Measurements from ENCODE around the gene KCNMB2.

The KCNMB2 gene

GRCh38 chr3:178685591-178685906, 149.3 kb downstream of the KCNMB2 start:
- TF ChIP-seq CTCF (IDR thresholded peaks at IDR 0.05): no peak

- no peak for TF ChIP-seq CTCF (IDR thresholded peaks at IDR 0.05)
Observed at GRCh38 chr3:178686826-178687225, 150.6 kb downstream of the KCNMB2 start.

GRCh38 chr3:178690571-178690970, 154.3 kb downstream of the KCNMB2 start:
- no peak for TF ChIP-seq CTCF (IDR thresholded peaks at IDR 0.05)

- TF ChIP-seq CTCF (IDR thresholded peaks at IDR 0.05): no peak
Observed at GRCh38 chr3:178699364-178699763, 163.1 kb downstream of the KCNMB2 start.

- TF ChIP-seq CTCF (IDR thresholded peaks at IDR 0.05): no peak
Observed at GRCh38 chr3:178699810-178700209, 163.6 kb downstream of the KCNMB2 start.

- TF ChIP-seq CTCF (IDR thresholded peaks at IDR 0.05): no peak
Observed at GRCh38 chr3:178703268-178703975, 167.2 kb downstream of the KCNMB2 start.

- TF ChIP-seq CTCF (IDR thresholded peaks at IDR 0.05): no peak
Observed at GRCh38 chr3:178705925-178706324, 169.7 kb downstream of the KCNMB2 start.

- TF ChIP-seq CTCF (IDR thresholded peaks at IDR 0.05): no peak
Observed at GRCh38 chr3:178706411-178706810, 170.2 kb downstream of the KCNMB2 start.
